DMS153 treated with DMSO at 0.1 percent for 48 hours (cell line): ENCODE measurements around the gene GPR26.

ENCODE experiments used
- DNase-seq: peaks from one replicate; lab custom pipeline; 2025; ENCODE audit not compliant: unreplicated experiment; lab: John Stamatoyannopoulos, UW

Gene GPR26

GRCh38 chr10:123666318-123667236 lies at the start of gene GPR26:
Gene GPR26 (plus strand): TSS chr10:123666355. CDS start chr10:123666408, 53 bp downstream.
- no peak for DNase-seq

- DNase-seq, result no peak
Observed at GRCh38 chr10:123618224-123618623, 47.9 kb upstream of the GPR26 start.

GRCh38 chr10:123619067-123619855 lies 46.9 kb upstream of the GPR26 start:
- no peak for DNase-seq

- DNase-seq, result no peak
Observed at GRCh38 chr10:123620621-123621020, 45.5 kb upstream of the GPR26 start.

- DNase-seq, result no peak
Observed at GRCh38 chr10:123621492-123621891, 44.7 kb upstream of the GPR26 start.

GRCh38 chr10:123621916-123622315 lies 44.2 kb upstream of the GPR26 start:
- no peak for DNase-seq

GRCh38 chr10:123622381-123622780 lies 43.8 kb upstream of the GPR26 start:
- no peak for DNase-seq

- no peak for DNase-seq
Observed at GRCh38 chr10:123624086-123624485, 42.1 kb upstream of the GPR26 start.

GRCh38 chr10:123633106-123633505 lies 33.0 kb upstream of the GPR26 start:
- DNase-seq, result no peak

- DNase-seq, result no peak
Observed at GRCh38 chr10:123633636-123634035, 32.5 kb upstream of the GPR26 start.

- no peak for DNase-seq
Observed at GRCh38 chr10:123634221-123634620, 31.9 kb upstream of the GPR26 start.

GRCh38 chr10:123635131-123635530 lies 31.0 kb upstream of the GPR26 start:
- no peak for DNase-seq

GRCh38 chr10:123635745-123636144 lies 30.4 kb upstream of the GPR26 start:
- DNase-seq, result no peak

- no peak for DNase-seq
Observed at GRCh38 chr10:123636598-123637325, 29.4 kb upstream of the GPR26 start.

GRCh38 chr10:123637326-123637880 lies 28.8 kb upstream of the GPR26 start:
- no peak for DNase-seq

GRCh38 chr10:123639131-123639530 lies 27.0 kb upstream of the GPR26 start:
- no peak for DNase-seq

GRCh38 chr10:123640016-123640535 lies 26.1 kb upstream of the GPR26 start:
- DNase-seq, result no peak

GRCh38 chr10:123642293-123642692 lies 23.9 kb upstream of the GPR26 start:
- DNase-seq, result peak; percentile 25

GRCh38 chr10:123642697-123643096 lies 23.5 kb upstream of the GPR26 start:
- DNase-seq, result no peak

- no peak for DNase-seq
Observed at GRCh38 chr10:123643315-123643714, 22.8 kb upstream of the GPR26 start.

- DNase-seq, result no peak
Observed at GRCh38 chr10:123645016-123645415, 21.1 kb upstream of the GPR26 start.
